ENCODE measurements around the gene EFCAB12. TPM values are rescaled to one million over a fixed set of nuclear protein-coding genes. Genes with fewer than 3 reads are reported as not detected.

Gene EFCAB12
- total and polyA plus RNA-seq, 2 of the 8 experiments (the other 6 are each of a cell fraction or from before 2014, with no cell fraction given) = 0.60 to 0.99 TPM

DNA sequence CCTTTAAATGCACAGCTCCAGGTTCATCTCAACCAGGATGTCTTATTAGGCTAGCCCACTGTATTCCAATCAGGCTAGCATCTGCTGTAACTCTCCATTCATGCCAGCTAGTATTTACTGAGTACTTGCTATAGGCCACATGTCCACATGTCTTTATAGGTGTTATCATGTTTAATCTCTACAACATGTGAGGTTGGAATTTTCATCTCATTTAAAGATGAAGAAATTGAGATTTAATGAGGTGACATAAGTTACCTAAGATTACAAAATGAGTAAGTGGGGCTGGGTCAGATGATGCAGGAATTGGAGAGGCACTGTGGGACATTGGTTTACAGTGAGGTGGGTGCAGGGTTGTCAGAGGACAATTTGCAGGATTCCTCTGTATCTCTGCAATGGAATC lies 14.5 kb upstream of the EFCAB12 start (continued):
- no peak for TF ChIP-seq RAD21 (IDR thresholded peaks at IDR 0.05 in 1 of 2, conservative IDR thresholded peaks at IDR 0.05 in 1 of 2; ENCODE audit: low read depth in 2 of 2, low read length in 2 of 2)
- no peak for TF ChIP-seq SIX5 (IDR thresholded peaks at IDR 0.05; ENCODE audit: low read depth, low read length)
- TF ChIP-seq ATF2 (IDR thresholded peaks at IDR 0.05; ENCODE audit: low read length) = no peak
- no peak for TF ChIP-seq KDM1A (IDR thresholded peaks at IDR 0.05; ENCODE audit: borderline replicate concordance, low read length)
- no peak for TF ChIP-seq KDM4A (IDR thresholded peaks at IDR 0.05; ENCODE audit: low read depth, low read length, severe bottlenecking)
- no peak for TF ChIP-seq TAF7 (optimal IDR thresholded peaks at IDR 0.05; ENCODE audit: borderline replicate concordance, low read depth, low read length)
- TF ChIP-seq MAX (IDR thresholded peaks at IDR 0.05) = no peak

All from H1 (cell line).